Lower leg skin (tissue), 4 donors: ENCODE measurements around the gene GNLY. TPM values are rescaled to one million over a fixed set of nuclear protein-coding genes. Genes with fewer than 3 reads are reported as not detected.
A peak's percentile ranks its signal among the peaks of the same experiment; 100 is the strongest.

ENCODE experiments used
- DNase-seq, 2 donors: peaks; one replicate each; pipeline ENCODE4 v3.0.0-alpha.2; 2019; ENCODE audit warnings: low spot score in 2 of 2
- H3K4me3 ChIP-seq: fragments of 200-600 bp; sonication (generic); 2 replicates; pipeline ENCODE4 v1.5.1; 2017; ENCODE audit warnings: mild to moderate bottlenecking, low read depth; ENCODE audit not compliant: poor library complexity, severe bottlenecking
- CTCF ChIP-seq, 3 donors: fragments of 450-650 bp; IDR thresholded peaks; one replicate each; pipeline ENCODE4 v1.5.1; 2016; ENCODE audit warnings: antibody characterized with exemption in 3 of 3, mild to moderate bottlenecking in 3 of 3, moderate library complexity in 2 of 3
- POLR2A ChIP-seq, 2 donors: fragments of 450-650 bp; IDR thresholded peaks; one replicate each; pipeline ENCODE4 v1.6.1; 2016 to 2017; ENCODE audit warnings: antibody characterized with exemption in 2 of 2, mild to moderate bottlenecking in 1 of 2, moderate library complexity in 1 of 2
- WGBS, 2 donors: methylation state at CpG; one replicate each; pipeline ENCODE4 v1.1.5; 2018; 5-methylcytosine and 5-hydroxymethylcytosine counted together
- intact Hi-C: fragments of 100-400 bp; cut with DNase I; formaldehyde crosslinking; loops from one replicate; pipeline ENCODE4 v1.15.0; 2023; ENCODE audit warnings: low total_unique reads
- total RNA-seq, 4 donors: library from RNA; depleted of rRNA; stranded (reverse); fragments of >200 nt; gene quantifications; one replicate each; pipeline ENCODE4 v1.1.0, GENCODE V29; 2016

The GNLY gene
- total RNA-seq, 4 donors from 2014 or later, result 0.42 to 3.6 (median 1.3) TPM; not detected in 1

GRCh38 chr2:85678377-85678776 is 15.8 kb upstream of the GNLY start:
- WGBS, 2 donors, result 72 to 78% methylated on average over 3 of the region's 3 CpGs
- no peak overlapping the region for H3K4me3 ChIP-seq
- intact Hi-C loops, result no loop called here
- no peak for TF ChIP-seq CTCF (IDR thresholded peaks at IDR 0.05)
- no peak for TF ChIP-seq POLR2A (IDR thresholded peaks at IDR 0.05)
- no peak for DNase-seq

GRCh38 chr2:85678794-85679672 is 15.1 kb upstream of the GNLY start:
- peak; percentile 87 to 98 for DNase-seq

GRCh38 chr2:85680707-85681371 is 13.3 kb upstream of the GNLY start:
- TF ChIP-seq POLR2A (IDR thresholded peaks at IDR 0.05) (no peak), CTCF (IDR thresholded peaks at IDR 0.05) (no peak)
- intact Hi-C loops, result no loop called here
- no peak for DNase-seq
- WGBS, 2 donors, result 81 to 85% methylated on average over 2 of the region's 2 CpGs
- H3K4me3 ChIP-seq, result no peak overlapping the region

More at GRCh38 chr2:85678794-85679672, 15.1 kb upstream of the GNLY start:
- WGBS, 2 donors, result 22 to 29% methylated on average over 22 to 25 of the region's 25 CpGs
- H3K4me3 ChIP-seq, result no peak overlapping the region
- intact Hi-C loops, result no loop called here
- TF ChIP-seq CTCF (IDR thresholded peaks at IDR 0.05) (peak in 1 of 3 donors; percentile 88), POLR2A (IDR thresholded peaks at IDR 0.05) (no peak)

GRCh38 chr2:85681372-85681763 is 12.8 kb upstream of the GNLY start:
- 74 to 80% methylated on average over 5 of the region's 5 CpGs for WGBS, 2 donors
- no peak overlapping the region for H3K4me3 ChIP-seq
- peak in 1 of 2 donors; percentile 82 for DNase-seq
- TF ChIP-seq POLR2A (IDR thresholded peaks at IDR 0.05) (no peak), CTCF (IDR thresholded peaks at IDR 0.05) (no peak)
- intact Hi-C loops, result no loop called here

GRCh38 chr2:85681776-85682175 is 12.4 kb upstream of the GNLY start:
- no peak overlapping the region for H3K4me3 ChIP-seq
- TF ChIP-seq POLR2A (IDR thresholded peaks at IDR 0.05) (no peak), CTCF (IDR thresholded peaks at IDR 0.05) (no peak)
- peak in 1 of 2 donors; percentile 23 for DNase-seq
- 100% methylated on average over 1 of the region's 1 CpG for WGBS, 2 donors
- intact Hi-C loops, result no loop called here
